Activated naive CD4-positive, alpha-beta T cell (primary cell): ENCODE data around the gene C3orf22.
"Not testable (repeated sequence)": the region's sequence is repeated elsewhere in the genome, so short reads cannot be mapped to it uniquely, and the experiment has no call there.

Experiments used
- DNase-seq, 4 experiments: peaks; one replicate each; lab custom pipeline; 2025; lab: John Stamatoyannopoulos, UW

Gene C3orf22

GRCh38 chr3:126558336-126559071 is at the start of gene C3orf22:
C3orf22 (minus strand) TSS chr3:126558932; CDS start chr3:126553390, 5,542 bp downstream.
- DNase-seq = no peak

- DNase-seq = no peak
Measured at GRCh38 chr3:126607214-126607908, 48.6 kb upstream of the C3orf22 start.

GRCh38 chr3:126606001-126606400 is 47.3 kb upstream of the C3orf22 start:
- DNase-seq = no peak

GRCh38 chr3:126604691-126605090 is 46.0 kb upstream of the C3orf22 start:
- no peak for DNase-seq

- no peak for DNase-seq
Measured at GRCh38 chr3:126599101-126599500, 40.4 kb upstream of the C3orf22 start.

GRCh38 chr3:126595479-126595878 is 36.7 kb upstream of the C3orf22 start:
- not testable (repeated sequence) for DNase-seq

GRCh38 chr3:126591515-126591914 is 32.8 kb upstream of the C3orf22 start:
- DNase-seq = not testable (repeated sequence)

GRCh38 chr3:126582311-126582710 is 23.6 kb upstream of the C3orf22 start:
- DNase-seq = no peak

GRCh38 chr3:126581569-126581968 is 22.8 kb upstream of the C3orf22 start:
- DNase-seq = no peak

- DNase-seq = no peak
Measured at GRCh38 chr3:126580746-126581145, 22.0 kb upstream of the C3orf22 start.

GRCh38 chr3:126578702-126579101 is 20.0 kb upstream of the C3orf22 start:
- DNase-seq = no peak

GRCh38 chr3:126577261-126577660 is 18.5 kb upstream of the C3orf22 start:
- no peak for DNase-seq

- no peak for DNase-seq
Measured at GRCh38 chr3:126573492-126574117, 14.9 kb upstream of the C3orf22 start.

- DNase-seq = no peak
Measured at GRCh38 chr3:126571078-126571477, 12.3 kb upstream of the C3orf22 start.

GRCh38 chr3:126570103-126570541 is 11.4 kb upstream of the C3orf22 start:
- DNase-seq = no peak

GRCh38 chr3:126569390-126569975 is 10.8 kb upstream of the C3orf22 start:
- no peak for DNase-seq

- no peak for DNase-seq
Measured at GRCh38 chr3:126568776-126569342, 10.1 kb upstream of the C3orf22 start.

- no peak for DNase-seq
Measured at GRCh38 chr3:126567696-126568438, 9.1 kb upstream of the C3orf22 start.

- no peak for DNase-seq
Measured at GRCh38 chr3:126562737-126563276, 4.1 kb upstream of the C3orf22 start.

GRCh38 chr3:126557761-126558160 is 971 bp downstream of the C3orf22 start:
- DNase-seq = no peak

GRCh38 chr3:126557415-126557745 is 1.4 kb downstream of the C3orf22 start:
- DNase-seq = no peak
